Fibroblast of peridontal ligament (primary cell): Measurements from ENCODE around the gene RASSF10.

Source experiments
- DNase-seq: peaks from one replicate; pipeline ENCODE4 v3.0.0-alpha.2; 2010; ENCODE audit errors: extremely low read depth

RASSF10 gene

GRCh38 chr11:12994476-12994875, 14.6 kb upstream of the RASSF10 start:
- DNase-seq = no peak

DNA sequence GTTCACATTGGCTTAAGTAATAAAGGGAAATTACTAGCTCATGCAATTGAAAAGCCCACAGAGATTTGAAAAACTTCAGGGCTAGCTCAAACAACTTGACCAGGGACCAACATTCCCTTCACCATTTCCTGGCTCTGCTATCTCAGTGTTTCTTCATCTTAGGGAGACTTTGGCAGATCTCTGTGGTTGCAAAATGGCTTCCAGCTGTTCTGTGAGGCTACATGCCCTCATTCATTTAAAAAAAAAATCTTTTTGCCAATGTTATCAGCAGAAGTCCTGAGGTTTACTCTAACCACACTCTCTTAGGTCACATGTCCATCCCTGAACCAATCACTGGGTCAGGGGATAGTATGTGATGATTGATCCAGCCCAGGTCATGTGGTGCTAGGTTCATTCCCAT, 13.9 kb upstream of the RASSF10 start:
- DNase-seq = peak; percentile 95

DNA sequence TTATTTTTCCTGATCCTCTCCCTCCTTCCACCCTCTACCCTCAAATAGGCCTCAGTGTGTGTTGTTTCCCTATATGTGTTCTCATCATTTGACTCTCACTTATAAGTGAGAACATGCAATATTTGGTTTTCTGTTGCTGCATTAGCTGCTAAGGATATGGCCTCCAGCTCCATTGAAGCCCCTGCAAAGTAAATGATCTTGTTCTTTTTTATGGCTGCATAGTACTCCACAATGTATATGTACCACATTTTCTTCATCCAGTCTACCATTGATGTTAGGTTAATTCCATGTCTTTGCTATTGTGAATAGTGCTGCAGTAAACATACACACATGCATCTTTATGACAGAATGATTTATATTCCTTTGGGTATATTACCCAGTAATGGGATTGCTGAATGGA, 13.3 kb upstream of the RASSF10 start:
- no peak for DNase-seq

- no peak for DNase-seq
Observed at GRCh38 chr11:12997168-12997567, 11.9 kb upstream of the RASSF10 start.

GRCh38 chr11:12998336-12998735, 10.8 kb upstream of the RASSF10 start:
- DNase-seq = no peak

- no peak for DNase-seq
Observed at GRCh38 chr11:12999597-12999996, 9.5 kb upstream of the RASSF10 start.

- no peak for DNase-seq
Observed at GRCh38 chr11:13000116-13000515, 9.0 kb upstream of the RASSF10 start.

- no peak for DNase-seq
Observed at GRCh38 chr11:13000721-13001120, 8.4 kb upstream of the RASSF10 start.

- no peak for DNase-seq
Observed at GRCh38 chr11:13003736-13004493, 5.2 kb upstream of the RASSF10 start.

DNA sequence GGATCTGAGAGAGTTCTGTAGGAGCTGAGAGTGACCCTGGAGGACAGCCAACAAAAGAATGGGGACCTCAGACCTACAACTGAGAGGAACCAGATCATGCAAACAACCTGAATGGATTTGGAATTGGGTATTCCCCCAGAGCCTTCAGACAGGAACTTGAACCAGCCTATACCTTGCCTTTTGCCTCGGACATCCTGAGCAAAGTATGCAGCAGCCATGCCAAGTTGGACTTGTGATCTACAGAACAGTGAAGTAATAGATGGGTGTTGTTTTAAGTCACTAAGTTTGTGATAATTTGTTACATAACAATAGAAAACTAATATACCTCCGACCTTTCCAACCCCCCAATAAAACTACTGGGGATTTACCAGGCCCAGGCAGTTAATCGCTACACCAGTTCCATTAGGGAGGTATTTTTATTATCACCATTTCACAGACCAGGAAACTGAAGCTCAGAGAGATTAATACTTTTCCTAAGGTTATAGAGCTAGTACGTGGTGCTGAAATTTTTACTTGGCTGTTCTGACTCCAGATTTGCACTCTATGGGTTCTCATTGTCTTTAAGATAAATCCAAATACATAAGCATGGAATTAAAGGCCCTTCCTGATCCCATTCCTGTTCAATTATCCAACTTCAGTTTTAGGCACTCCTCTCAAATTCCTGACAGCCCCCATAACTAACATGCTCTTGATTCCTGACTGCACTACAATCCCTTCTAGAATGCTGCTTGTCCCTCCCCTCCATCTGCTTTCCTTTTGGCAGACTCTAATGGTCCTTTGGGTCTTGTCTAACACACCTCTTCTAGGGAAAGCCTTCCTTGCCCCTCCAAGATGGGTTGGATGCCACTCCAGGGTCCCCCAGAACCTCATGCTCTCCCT, 1.7 kb upstream of the RASSF10 start:
- no peak for DNase-seq

- no peak for DNase-seq
Observed at GRCh38 chr11:13008061-13008435, 1.1 kb upstream of the RASSF10 start.

- no peak for DNase-seq
Observed at GRCh38 chr11:13009476-13009920, 382 bp downstream of the RASSF10 start.

- DNase-seq = no peak
Observed at GRCh38 chr11:13009921-13010748, 1.0 kb downstream of the RASSF10 start.

DNA sequence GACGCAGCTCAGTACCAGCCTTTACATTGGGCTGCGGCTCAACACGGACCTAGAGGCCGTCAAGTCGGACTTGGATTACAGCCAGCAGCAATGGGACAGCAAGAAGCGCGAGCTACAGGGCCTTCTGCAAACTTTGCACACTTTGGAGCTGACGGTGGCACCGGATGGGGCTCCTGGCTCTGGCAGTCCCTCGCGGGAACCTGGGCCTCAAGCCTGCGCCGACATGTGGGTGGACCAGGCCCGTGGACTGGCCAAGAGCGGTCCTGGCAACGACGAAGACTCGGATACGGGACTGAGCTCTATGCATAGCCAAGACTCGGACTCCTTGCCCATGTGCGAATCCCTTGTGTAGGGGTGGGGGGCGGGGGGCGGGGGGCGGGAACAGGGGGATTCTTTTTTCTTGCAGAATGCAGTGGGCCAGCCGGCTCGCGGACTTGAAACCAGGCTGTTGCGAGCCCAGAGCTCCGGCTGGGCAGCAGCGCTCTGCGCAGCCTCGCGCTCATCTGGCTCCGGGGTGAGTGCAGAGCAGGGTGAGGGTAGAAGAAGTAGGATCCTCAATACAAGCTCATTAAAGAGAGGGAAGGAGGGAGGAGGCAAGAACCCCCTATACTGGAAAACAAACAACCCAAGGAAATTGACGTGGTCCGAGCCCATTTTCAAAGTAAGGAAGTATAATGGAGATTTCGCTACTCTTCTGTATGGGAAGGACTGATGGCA, 1.8 kb downstream of the RASSF10 start:
- no peak for DNase-seq

GRCh38 chr11:13011466-13012055, 2.4 kb downstream of the RASSF10 start:
- no peak for DNase-seq

- DNase-seq = no peak
Observed at GRCh38 chr11:13012056-13012661, 3.0 kb downstream of the RASSF10 start.

GRCh38 chr11:13013054-13013488, 4.0 kb downstream of the RASSF10 start:
- no peak for DNase-seq

DNA sequence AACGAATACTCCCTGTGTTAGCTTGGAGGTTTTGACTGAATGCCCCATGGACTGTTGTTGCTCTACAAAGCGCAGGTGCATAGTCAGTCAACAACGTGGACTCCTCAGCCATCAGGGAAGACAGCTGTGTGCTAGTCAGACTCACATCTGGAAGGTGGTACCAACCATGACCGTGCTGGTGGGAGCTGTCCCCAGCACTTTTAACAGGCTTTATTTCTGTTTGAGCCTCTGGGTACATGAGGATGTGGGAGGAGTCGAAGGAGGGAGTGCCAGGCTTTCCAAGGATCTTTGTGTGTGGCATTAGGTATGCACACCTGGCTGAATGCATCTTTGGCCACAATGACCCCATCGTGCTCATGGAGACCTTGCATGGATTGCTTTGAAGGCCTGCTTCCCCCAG, 6.6 kb downstream of the RASSF10 start:
- no peak for DNase-seq

GRCh38 chr11:13016415-13016814, 7.3 kb downstream of the RASSF10 start:
- no peak for DNase-seq

DNA sequence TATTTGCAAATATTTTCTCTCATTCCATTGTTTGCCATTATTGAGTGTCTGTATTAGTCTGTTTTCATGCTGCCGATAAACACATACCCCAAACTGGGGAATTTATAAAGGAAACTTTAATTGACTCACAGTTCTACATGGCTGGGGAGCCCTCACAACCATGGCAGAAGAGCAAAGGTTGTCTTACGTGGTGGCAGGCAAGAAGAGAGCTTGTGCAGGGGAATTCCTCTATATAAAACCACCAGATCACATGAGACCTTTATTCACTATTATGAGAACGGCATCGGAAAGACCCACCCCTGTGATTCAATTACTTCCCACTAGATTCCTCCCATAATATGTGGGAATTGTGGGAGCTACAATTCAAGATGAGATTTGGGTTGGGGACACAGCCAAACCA, 10.2 kb downstream of the RASSF10 start:
- DNase-seq = no peak

- DNase-seq = no peak
Observed at GRCh38 chr11:13023423-13023822, 14.3 kb downstream of the RASSF10 start.
